ENCODE data around the gene DCP1B.

The DCP1B gene

DNA sequence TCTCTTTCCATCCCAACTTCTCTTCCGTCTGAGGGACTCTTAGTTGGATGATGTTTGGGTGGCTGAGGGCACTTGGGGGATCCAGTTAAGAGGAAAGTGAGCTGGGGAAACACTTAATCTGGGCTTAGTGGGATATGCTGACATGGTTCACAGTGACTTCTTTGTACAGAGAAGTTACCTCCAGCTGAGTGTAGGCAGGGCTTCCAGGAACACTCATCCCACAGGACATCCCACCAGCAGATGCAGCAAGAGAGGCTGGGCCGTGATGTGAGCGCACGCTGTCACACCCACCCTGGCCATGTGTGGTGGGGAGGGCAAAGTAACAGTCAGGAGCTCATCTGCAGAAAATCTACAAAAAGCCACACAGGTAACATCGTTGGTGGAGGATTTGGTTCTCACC lies 85.0 kb downstream of the DCP1B start:
- DNase-seq (ENCODE audit: low spot score), result no peak

DNA sequence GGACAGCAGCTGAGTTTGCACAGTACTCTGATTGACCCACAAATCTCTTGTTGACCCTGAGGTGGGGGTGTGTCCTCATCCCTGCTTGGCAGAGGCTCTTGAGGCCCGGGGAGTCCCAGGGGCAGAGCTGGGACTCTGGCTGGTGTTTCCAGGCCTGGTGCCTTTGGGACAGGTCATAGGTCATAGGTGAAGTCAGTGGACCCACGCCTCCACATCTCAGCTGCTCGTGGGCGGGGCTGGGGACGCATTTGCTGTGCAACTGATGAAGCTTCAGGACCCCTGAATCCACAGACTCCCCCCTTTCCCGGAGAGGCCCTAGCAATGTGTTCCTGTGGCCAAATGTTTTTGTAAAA lies 85.4 kb downstream of the DCP1B start:
- DNase-seq (ENCODE audit: low spot score), result no peak

DNA sequence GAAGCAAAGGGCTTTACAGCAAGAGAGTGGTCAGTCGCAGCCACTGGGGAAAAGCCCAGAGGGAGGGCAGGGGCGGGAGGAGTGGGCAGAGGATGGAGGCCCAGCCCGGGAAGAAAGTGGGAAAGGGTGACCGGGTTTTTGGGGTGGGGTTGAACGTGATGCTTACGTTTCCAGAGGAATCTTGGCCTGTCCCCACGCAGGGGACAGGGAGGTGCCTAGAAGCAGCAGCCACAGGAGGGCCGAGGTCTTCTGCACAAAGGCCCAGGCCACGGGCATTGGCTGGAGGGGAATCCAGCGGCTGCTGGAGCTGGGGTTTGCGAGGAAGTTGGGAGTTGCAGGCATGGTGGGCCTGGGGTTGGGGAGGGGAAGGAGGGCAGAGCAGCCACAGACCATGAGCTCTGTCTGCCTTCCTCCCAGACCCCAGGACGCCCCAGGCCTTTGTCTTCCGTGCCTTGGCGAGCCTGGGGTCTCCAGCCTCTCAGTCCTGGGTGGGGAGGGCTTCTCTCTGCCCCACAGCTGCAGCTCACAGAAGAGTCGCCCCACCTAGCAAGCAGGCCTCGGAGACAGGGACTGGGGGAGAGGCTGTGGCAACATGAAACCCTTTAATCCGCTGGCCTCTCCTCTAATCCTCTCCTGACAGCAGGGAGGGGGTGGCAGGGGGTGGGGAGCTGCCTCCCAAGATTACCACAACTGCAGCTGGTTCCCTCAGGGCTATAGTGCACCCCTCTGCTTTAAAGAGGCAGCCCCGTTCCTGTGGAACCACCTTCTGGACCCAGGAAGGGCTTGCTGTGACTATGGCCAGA lies 86.0 kb downstream of the DCP1B start, which contains the start of gene CACNA2D4:
Gene CACNA2D4 (minus strand): TSS at position 572 of the 803 bp plus-strand sequence. CDS start 179 bp downstream, at position 393.
- no peak for DNase-seq (ENCODE audit: low spot score)

- DNase-seq (ENCODE audit: low spot score), result no peak
Measured at GRCh38 chr12:1917172-1918070, 86.8 kb downstream of the DCP1B start.

DNA sequence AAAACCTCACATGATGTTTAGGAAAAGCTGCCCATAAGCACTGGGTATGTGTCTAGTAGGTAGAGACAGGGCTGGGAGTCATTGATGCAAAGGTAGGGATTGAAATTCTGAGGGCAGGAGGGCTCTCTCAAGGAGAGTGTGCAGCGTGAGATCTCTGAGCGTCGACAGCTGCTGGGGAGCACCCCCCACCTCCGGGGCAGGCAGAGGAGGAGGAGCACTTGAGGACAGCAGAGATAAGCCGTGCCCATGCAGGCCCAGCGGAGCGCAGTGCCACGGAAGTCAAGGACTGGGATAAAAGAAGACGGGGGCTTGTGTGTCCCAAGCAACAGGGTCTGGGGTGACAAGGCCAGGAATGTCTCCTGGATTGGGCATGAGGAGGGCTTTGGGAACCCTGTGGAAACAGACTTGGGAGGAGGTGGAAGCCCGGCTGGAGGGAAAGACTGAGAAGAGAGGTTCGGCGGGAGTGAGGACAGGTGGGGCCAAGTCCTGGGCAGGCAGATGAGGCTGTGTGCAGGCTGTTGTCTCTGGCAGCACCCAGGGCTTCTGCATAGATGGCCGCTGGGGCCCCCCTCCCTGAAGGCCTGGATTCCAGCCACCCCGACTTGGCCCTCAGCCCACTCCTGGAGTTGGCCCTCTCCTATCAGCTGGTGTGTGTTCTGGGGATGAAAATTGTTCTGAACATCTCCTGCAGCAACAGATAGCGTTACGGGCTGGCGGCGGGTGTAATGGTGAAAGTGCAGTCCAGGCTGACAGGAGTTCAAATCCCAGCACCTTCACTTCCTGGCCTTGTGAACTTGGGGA lies 87.7 kb downstream of the DCP1B start:
- DNase-seq (ENCODE audit: low spot score), result no peak

DNA sequence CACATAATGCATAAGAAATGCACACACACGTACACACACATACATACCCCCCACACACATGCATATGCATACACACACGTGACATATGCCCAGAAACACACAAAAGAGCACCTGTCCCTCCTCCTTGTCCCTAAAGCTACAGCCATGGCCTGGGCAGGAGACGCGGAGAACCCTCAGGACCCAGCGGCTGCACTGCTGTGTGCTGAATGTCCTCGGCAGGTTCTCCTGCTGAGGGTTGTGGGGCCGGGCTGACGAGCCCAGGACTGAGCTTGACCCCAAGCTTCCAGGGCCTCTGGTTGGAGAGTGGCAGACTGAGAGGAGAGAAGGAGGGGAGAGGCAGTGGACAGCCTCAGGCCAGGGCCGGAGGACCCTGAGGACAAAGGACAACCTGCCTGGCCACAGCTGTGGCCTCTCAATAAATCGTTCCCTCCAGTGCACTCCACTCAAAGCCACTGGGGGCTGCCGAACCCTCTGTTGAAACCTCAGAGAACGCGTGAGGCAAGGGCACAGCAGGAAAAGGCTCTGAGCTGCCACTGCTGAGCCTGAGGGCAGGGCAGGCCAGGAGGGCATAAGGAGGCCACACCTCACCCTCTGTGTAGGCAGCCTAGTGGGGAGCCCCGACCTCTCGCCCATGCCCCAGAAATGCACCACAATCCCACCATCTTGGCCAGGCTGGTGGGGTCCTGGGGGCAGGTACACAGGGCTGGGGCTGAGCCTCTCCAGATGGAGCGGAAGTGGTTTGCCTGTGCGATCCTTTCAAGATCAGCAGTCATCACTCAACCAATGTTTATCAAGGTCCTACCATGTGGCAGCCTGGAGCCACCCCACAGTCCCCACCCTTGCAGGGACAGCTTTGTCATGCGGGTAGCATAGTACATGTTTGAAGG lies 88.9 kb downstream of the DCP1B start:
- DNase-seq (ENCODE audit: low spot score), result no peak

DNA sequence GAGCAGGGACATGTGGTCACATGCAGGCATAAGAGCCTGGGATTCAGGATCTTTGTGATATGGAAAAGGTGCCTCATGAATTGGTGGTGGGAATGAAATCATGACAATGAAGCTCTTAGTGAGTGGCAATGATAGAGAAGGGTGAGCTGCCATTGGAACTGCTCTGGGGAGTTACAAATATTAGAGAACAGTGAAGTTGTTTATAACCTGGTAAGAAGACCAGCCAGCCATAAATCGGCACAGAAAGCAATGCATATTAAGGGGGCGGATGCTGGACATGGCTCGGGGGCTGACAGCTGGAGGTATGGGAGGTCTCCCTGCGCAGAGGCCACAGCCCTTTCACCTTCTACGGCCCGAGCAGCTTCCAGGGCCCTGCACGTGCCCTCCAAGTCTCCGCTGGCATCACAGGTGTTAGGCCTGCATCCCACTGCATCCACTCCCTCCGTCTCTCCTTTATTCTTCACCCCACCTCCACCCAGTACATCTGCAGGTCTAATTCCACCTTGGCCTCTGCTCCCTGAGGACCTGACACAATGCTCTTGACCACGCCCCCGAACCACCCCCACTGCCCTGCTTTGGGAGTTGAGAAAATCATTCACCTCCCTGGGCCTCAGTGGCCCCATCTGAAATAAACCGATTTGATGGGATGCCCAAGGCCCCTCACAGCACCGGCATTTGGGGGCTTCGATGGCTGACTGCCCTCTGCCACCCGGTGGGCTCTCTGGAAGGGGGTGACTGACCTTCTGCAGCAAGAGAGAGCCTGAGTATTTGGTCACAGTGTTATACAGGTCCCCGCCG lies 89.9 kb downstream of the DCP1B start:
- DNase-seq (ENCODE audit: low spot score), result no peak

GRCh38 chr12:1913377-1914113 lies 90.7 kb downstream of the DCP1B start:
- DNase-seq (ENCODE audit: low spot score), result no peak

DNA sequence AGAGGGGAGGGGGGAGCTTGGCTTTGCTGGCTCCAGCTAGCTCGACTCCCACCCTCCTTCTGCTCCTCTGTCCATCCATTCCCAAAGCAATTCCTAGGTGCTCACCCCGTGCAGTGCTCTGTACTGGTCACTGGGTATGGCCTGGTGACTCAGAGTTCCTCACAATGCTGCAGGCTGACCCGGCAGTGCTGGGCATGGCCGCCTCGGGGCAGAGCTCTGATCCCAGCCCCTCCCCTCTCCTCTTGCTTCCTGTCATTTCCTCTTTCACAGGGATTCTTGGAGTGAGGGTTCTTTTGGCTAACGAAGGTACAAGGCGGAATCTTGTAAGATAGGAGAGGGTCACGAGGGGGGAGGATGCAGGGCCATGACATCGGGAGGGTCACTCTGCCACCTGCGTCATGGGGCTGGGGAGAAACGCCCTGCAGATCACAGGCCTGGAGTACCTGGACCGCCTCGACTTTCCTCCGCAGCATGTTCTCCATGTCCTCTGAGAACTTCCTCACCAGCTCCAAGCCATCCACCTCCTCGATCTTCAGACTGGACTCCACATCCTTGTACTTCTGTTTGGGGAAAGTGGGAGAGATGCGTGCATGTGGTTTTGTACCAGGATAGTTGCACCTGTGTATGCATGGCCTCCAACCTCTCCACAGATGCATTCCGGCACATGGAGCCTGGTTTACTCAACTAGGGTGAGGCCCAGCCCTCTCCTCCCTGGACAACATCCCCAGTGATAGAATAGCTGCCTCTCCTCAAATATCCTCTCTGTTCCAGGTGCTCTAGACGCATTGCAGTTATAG lies 91.5 kb downstream of the DCP1B start:
- DNase-seq (ENCODE audit: low spot score), result no peak

DNA sequence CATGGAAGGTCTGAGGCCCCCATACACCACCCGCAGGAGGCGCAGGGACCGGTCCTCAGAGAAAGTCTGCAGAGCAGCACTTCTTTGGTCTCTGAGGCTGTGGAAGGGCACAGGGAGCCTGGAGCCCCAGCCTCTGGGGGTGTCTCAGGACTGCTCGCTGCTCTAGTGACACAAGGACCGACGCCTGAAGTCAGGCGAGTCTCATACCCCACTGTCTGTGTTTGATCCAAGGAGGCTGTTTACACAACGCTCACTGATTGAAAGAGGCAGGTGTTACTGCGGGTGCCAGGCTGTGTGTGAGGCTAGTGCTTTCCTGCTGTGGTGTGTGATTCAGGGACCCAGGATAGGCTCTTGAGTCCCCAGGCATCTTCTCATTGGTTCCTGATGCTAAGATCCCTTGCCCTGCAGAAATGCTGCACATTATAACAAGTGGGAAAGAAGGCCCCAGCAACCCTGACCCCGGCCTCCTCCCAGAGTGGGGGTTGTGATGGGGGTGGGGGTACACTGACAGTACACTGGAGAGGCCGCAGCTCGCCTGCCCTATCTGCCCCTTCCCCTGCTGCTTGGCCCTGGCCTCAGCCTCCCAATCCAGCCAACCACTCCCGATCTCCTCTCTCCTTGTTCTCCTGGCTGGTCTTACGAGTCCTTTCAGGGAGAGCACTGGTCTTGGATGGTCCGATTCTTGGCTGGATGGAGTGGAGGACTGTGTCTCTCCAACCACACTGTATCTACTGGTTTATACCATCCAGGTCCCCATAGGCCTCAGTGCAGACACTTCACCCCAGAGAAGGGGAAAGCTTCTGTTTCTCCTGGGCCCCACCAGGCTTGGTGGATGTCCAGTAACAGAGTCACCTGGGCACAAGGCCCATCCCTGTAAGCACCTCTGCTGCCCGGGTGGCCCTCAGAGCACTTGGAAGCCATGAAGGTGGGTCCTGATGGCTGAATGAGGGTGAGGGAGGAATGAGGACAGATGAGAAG lies 92.4 kb downstream of the DCP1B start:
- no peak for DNase-seq (ENCODE audit: low spot score)

- no peak for DNase-seq (ENCODE audit: low spot score)
Measured at GRCh38 chr12:1910468-1910867, 93.8 kb downstream of the DCP1B start.

- DNase-seq (ENCODE audit: low spot score), result no peak
Measured at GRCh38 chr12:1908758-1909157, 95.5 kb downstream of the DCP1B start.

GRCh38 chr12:1907652-1908611 lies 96.3 kb downstream of the DCP1B start:
- DNase-seq (ENCODE audit: low spot score), result no peak

- no peak for DNase-seq (ENCODE audit: low spot score)
Measured at GRCh38 chr12:1906579-1906978, 97.7 kb downstream of the DCP1B start.

- no peak for DNase-seq (ENCODE audit: low spot score)
Measured at GRCh38 chr12:1904875-1905274, 99.4 kb downstream of the DCP1B start.

GRCh38 chr12:1896964-1897363 lies 107.3 kb downstream of the DCP1B start:
- DNase-seq (ENCODE audit: low spot score), result no peak

Measured in globus pallidus (tissue), 1 donor.